ENCODE results near the gene NPAS3.

The NPAS3 gene

DNA sequence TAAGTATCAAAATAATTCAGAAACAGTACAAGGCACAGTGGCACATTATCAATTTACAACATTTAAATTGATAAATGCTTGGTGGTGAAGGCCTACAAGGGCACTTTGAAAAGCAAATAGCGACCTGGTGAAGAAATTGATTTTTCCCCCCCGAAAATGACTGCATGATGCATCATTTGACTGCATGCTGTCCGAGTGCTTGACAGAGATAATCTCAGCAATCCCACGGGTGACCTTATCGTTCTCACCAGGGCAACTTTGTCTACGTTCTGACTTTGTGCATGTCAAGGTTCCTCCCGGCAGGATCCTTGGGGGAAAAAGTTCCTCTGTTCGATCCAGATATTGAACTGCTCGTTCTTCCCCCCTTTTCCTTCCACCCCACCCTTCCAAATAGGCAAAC is 627.4 kb downstream of the NPAS3 start:
- no peak for FAIRE-seq

GRCh38 chr14:33567023-33567728 is 628.5 kb downstream of the NPAS3 start:
- no peak for FAIRE-seq

DNA sequence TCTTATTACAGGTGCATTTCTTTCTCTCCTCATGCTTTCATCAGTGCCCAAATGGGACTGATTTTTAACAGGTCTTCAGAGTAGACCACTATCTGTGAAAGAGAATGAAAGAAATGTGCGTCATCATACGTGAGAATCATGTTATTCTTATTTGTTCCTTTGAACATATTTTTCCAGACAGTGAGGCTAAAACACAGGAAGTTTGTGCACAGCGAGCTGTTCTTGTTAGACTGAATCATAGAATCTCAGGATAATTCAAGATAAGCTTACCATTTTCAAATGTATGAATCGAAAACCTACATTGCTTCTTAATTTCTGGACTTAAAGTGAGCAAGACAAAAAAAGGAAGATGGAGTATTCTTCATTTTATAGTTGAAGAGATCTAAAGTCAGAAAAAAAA is 629.1 kb downstream of the NPAS3 start:
- no peak for FAIRE-seq

DNA sequence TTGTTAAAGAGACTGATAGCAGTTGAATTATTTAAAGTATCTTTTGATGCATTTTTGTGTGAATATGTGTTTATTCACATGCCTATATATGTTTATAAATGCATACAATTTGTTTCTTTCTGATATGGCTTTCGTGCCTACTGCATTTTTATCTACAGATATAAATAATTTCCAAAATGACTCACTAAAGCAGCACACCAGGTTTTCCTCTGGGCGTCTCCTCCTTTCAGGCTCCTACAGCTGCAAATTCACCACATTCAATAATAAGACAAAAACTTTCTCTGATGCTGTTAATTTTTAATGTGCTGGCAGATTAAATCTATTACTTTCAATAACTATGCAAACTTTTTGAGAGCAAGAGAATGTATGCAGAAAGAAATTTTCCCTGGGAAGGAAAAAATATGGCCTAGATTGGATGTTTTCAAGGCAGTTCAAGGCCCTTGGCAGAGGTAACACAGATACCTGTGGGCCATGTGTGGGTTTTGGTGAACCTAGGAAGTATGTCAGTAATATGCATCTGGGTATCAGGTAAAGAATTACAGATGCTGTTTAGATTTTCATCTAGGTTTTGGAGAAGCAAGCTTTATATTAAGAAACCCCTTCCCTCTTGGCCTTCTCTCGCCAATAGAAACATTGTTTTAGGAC is 630.4 kb downstream of the NPAS3 start:
- no peak for FAIRE-seq

DNA sequence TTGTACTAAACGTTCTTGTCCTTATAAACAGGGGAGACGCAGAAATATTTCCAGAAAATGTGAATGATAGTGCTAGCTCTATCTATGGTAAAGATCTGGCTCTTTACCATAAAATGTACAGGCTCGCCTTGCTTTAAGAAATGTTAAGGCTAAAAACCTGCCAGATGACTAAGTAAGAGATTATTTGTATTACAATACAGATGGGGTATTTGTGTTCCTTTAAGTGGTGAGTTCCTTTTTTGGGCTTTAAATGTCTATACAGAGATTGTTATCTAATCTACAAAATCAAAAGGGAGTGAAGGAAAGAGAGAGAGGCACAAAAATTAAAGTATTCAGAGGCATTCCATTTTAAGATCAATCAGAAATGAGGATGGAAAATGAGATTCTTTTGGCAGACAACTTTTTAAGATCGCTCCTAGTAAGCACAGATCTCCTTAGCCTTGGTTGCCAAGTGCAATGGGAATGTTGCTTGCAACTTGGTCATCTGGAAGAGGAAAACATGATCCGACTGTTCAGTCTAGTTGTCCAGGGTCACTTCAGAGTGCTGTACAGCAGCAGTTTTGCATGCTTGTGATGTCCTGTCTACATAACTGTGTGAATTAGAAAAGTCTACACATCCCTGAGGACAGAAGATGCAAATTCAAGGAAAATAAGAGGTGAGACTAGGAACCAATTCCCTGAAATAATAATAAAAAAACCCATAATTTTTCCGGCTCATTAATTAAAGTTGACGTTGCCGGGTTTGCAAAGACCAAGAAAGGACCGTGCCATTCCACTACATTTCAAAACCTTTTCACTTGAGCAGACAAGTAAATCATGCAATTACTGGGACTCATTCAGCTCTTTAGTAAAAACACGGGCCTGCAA is 631.4 kb downstream of the NPAS3 start:
- no peak for FAIRE-seq

DNA sequence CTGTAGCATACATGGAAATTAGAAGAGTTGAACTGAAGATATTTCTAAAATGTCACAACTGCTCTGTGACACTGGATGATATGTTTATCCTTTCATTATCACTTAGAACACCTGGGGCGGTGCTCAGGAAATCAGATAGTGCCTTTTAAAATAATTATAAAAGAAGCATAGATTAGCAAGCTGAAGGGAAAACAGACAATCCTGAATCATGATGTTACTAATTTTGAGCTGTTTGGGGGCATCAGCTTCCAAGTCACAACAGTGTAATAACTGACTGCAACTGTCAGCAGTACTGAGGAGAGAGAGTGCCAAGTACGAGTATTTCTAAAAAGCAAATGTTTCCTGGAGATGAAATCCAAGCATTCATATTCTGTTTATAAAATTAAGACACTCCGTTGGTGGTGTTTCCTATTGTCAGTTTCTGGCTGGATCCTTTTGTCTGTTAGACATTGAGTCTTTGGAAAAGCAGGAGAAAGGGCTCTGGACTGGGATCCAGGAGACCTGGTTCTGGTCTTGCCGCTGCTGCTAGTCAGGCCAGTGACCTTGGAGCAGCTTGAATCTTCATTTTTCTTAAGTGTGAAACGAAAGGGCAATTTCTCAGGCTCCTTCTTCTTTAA is 632.1 kb downstream of the NPAS3 start:
- no peak for FAIRE-seq

- no peak for FAIRE-seq
Observed at GRCh38 chr14:33573301-33573880, 634.7 kb downstream of the NPAS3 start.

DNA sequence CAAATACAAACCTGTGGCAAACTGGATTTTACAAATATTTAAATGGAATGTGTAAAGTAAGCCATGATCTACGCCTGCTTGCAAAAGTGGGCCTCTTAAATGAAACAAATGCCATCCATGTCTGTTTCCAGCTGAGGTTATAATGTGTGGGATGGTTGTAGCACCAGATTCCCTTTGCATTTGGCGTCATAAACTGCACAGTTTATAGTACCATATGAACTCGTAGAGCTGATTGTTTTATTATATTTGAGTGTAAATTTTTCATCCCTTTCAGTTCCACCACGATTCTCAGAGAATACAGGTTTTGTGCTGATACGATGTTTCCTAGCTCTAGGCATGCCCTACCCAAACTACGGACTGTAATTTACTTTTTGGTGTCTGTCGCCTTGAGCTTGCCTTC is 637.3 kb downstream of the NPAS3 start:
- FAIRE-seq = no peak

DNA sequence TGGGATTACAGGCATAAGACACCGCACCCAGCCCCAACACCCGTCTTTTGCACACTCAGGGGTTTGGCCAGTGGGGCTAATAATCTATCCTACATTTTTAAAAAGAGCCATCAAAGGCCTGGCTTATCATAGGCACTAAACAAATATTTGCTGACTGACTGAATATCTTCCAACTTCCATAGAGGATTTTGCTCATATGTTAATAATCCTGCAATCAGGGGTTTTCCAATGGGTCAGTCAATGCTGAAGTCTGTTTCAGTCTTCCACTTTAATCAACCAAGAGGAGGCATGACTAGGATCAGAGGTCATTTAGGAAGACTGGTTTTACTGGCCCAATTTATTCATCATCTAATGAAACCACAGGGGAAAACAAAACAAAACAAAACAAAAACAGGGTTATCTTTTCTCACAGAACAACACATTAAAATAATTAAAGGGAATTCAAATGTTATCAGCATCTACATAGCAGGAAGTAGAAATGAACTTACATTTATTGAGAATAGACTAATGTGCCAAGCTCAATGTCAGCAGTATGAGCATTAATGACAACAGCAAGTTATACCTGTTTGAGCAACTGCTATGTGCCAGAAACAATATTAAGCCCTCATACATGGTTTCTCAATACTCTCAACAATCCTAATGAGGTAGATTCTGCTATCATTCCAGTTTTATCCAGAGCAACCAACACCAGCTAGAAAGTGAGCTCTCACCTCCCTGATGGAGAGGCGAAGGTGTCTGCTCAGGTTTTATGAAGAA is 640.0 kb downstream of the NPAS3 start:
- no peak for FAIRE-seq

- FAIRE-seq = no peak
Observed at GRCh38 chr14:33580231-33580749, 641.6 kb downstream of the NPAS3 start.

DNA sequence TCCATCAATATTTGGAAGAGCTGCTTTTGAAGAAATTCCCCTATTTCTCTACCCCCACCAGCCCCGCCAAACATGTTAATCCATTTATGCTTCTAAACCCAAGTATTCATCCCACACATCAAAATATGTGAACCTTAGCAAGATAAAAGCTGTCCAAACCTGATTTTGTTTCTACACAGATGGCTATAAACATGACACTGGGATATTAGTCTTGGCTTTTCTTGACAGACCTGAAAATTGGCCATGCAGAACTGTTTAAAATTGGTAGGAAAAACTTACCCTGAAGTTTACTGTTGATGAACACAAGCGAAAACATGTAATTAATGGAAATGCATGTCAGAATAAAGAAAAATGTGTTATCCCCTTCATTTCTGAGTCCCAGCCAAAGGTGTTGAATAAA is 642.2 kb downstream of the NPAS3 start:
- FAIRE-seq = no peak

DNA sequence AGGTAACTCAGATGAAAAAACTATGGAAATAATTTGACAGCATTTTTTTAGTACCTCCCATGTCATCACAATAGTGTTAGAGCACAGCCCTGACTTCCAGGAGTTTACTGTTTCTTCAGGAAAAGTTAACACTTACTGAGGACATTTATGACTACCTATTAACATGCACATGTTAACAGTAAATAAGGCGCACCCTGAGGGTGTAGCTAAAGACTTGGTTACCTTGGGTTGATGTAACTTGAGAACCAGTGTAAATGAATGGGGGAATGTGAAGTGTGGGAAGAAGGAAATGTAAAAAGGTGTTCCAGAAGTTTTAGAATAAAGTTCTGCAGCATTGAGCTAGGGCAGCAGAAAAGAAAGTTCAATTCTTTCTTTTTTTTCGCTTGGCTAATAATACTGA is 646.0 kb downstream of the NPAS3 start:
- FAIRE-seq = no peak

DNA sequence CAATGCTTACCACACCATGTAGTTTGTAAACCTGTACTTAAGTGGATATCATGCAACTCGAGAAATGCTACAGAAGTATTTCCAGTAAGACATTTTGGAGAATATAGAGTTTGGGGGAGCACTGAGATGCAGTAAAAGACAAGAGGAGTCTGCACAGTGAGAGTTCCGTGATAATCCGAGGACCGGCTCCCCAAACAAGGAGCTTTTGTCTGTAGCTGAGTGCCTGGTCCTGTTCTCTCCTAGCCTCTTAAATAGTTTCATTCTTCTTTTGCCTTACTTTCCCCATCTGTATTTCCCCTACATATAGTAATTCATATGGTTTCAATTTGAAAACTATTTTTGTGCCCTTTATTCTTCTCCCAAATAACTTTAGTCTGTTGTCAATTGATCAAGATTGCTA is 648.1 kb downstream of the NPAS3 start:
- no peak for FAIRE-seq

DNA sequence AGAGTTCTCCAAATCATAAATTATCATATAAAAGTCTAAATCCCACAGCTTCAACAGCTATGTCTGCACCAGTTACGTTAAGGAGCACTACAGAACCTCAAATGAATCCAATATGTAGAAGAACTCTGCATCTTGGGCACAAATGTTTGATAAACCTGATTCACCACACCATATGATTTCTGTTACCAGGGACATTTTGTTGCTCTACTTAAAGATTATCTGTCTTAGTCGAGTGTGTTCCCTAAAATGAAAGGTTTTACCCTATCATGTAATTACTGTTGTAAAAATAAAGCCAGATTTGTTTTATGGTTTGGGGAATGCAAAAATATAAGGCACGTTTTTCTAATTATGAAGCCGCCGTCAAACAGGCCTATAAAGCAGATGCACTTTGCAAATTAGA is 649.1 kb downstream of the NPAS3 start:
- no peak for FAIRE-seq

GRCh38 chr14:33588771-33589170 is 650.1 kb downstream of the NPAS3 start:
- no peak for FAIRE-seq

DNA sequence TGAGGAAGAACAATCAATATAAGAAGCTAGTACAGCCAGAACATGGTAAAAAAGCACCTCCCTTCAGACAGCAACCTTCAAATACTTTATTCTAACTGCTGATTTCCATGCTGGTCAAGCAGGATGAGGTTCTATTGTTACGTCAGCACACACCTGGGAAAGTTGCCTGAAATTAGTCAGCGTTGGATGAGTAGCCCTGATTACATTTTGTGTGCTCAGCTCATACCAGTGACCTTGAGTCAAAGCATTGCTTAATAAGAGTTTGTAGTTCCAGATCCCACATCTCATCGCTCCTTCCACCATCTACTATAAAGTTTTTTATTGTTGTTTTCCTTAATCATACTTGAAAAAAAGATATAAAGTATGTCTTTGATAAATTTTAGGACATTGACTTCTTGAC is 650.7 kb downstream of the NPAS3 start:
- FAIRE-seq = no peak

- FAIRE-seq = no peak
Observed at GRCh38 chr14:33590891-33591630, 652.4 kb downstream of the NPAS3 start.

- no peak for FAIRE-seq
Observed at GRCh38 chr14:33592297-33592696, 653.6 kb downstream of the NPAS3 start.

- FAIRE-seq = no peak
Observed at GRCh38 chr14:33596211-33597080, 657.8 kb downstream of the NPAS3 start.

DNA sequence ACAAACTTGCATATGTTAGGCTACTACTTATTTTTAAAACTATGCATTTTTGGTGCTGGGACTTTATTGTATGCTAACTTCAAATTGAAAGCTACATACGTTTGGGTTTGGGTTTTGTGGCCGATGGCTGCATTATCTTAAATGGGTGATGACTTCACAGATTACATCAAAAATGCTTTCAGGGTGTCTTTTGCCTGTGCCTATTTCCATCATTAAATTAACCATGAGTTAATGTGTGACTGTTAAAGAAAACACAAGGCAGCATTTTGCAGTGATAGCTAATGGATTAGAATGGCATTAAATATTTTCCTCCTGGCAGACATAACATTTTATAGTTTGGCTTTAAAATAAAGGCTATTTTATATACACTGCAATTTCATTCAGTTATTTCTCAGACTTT is 659.9 kb downstream of the NPAS3 start:
- no peak for FAIRE-seq

Data from G401.6 (cell line).